ENCODE results near the gene HINFP. TPM values are rescaled to one million over a fixed set of nuclear protein-coding genes. Genes with fewer than 3 reads are reported as not detected.
A peak's percentile ranks its signal among the peaks of the same experiment; 100 is the strongest.

Gene HINFP
- total and polyA plus RNA-seq, 11 donors = 9.4 to 16.3 (median 12.8) TPM

DNA sequence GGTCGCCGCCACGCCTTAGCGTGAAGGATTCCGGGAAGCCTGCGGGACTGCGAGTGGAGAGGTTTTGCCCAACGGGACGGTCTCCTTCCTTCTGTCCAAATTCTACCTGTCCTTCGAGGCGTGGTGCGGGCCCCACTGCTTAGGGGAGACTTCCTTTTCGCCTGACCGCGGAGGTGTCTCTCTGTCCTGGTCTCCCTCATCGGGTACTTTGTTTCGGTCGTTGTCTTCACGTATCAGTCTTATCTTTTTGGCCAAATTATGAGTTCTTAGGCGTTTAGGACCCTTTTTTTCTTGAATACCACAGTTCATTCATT, 388 bp downstream of the HINFP start:
- peak overlapping the region; percentile 11 to 89 (median 82) for H3K27ac ChIP-seq
- H3K36me3 ChIP-seq = peaks cover 0 to 39% (median 24%) of the 10 kb centered on the region in 9 donors
- H3K27me3 ChIP-seq = no peaks in the 10 kb centered on the region
- peak overlapping the region; percentile 65 to 97 (median 83) for H3K4me3 ChIP-seq
- DNase-seq (no peak), ATAC-seq (peak in 1 of 4 donors; percentile 51)
- H3K9me3 ChIP-seq = no peaks in the 10 kb centered on the region
- intact Hi-C loops (cut with DNase I) = no loop called here
- TF ChIP-seq CTCF (IDR thresholded peaks at IDR 0.05) = no peak
- 0 to 1% (median 0%) methylated on average over 11 to 20 of the region's 20 CpGs for WGBS, 4 donors
- peaks cover 5 to 37% (median 19%) of the 10 kb centered on the region in 12 donors for H3K4me1 ChIP-seq

DNA sequence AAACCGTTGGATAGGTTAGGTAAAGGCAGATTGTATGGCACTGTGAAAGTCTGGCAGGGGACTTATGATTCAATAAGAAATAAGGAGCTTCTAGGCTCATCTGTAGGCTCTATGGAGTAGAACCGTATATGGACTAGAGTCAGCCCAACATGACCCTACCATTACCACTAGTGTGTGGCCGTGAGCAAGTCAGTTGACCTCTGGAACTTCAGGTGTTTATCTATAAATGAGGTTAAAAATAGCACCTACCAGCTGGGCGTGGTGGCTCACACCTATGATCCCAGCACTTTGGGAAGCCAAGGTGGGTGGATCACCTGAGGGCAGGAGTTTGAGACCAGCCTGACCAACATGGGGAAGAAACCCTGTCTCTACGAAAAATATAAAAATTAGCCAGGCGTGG, 4.4 kb downstream of the HINFP start:
- ATAC-seq = no peak
- Histone ChIP-seq H3K27ac (no peak overlapping the region), H3K4me1 (peaks cover 5 to 41% (median 15%) of the 10 kb centered on the region in 12 donors), H3K36me3 (peaks cover 0 to 65% (median 57%) of the 10 kb centered on the region in 9 donors), H3K9me3 (no peaks in the 10 kb centered on the region), H3K27me3 (no peaks in the 10 kb centered on the region), H3K4me3 (no peak overlapping the region)
- DNase-seq = no peak
- intact Hi-C loops (cut with DNase I) = loop anchor here in 1 of 10 donors (5.0 kb wide), 1 partner anchor 34 kb away; no protein-coding TSS in a partner anchor
- TF ChIP-seq POLR2A (IDR thresholded peaks at IDR 0.05) (no peak), CTCF (IDR thresholded peaks at IDR 0.05) (no peak)
- WGBS, 4 donors = 89 to 90% (median 89%) methylated on average over 6 of the region's 6 CpGs

DNA sequence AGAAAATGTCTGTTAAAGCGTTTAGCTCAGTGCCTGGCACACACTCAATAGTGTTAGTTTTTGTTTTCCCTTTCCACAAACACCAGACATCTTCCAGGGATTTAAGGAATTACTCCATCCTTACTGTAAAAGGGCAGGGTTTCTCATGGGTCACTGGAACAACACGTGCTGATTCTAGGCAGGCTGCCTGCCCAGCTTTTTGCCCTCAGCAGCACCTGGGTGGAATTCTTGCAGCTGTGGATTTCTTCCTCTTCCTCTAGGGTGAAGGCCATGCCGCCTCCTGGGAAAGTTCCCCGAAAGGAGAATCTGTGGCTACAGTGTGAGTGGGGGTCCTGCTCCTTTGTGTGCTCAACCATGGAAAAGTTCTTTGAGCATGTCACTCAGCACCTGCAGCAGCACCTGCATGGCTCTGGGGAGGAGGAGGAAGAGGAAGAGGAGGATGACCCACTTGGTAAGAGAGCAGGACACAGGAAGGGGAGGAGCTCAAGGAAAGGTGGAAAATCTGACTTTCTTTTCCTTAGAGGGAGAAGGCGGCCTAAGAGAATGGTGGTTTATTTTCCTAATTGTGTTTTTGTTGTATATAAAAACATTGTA, 5.4 kb downstream of the HINFP start:
- no peak for ATAC-seq
- H3K27ac ChIP-seq = peak overlapping the region in 1 of 12 donors; percentile 15
- TF ChIP-seq CTCF (IDR thresholded peaks at IDR 0.05) = no peak
- TF ChIP-seq POLR2A (IDR thresholded peaks at IDR 0.05) = no peak
- 51 to 63% (median 56%) methylated on average over 5 of the region's 5 CpGs for WGBS, 4 donors
- no peaks in the 10 kb centered on the region for H3K27me3 ChIP-seq
- H3K4me1 ChIP-seq = peaks cover 5 to 38% (median 14%) of the 10 kb centered on the region in 12 donors
- H3K36me3 ChIP-seq = peaks cover 0 to 75% (median 66%) of the 10 kb centered on the region in 9 donors
- no peaks in the 10 kb centered on the region for H3K9me3 ChIP-seq
- no peak overlapping the region for H3K4me3 ChIP-seq
- DNase-seq = no peak
- intact Hi-C loops (cut with DNase I) = loop anchor here in 1 of 10 donors (5.0 kb wide), 1 partner anchor 34 kb away; no protein-coding TSS in a partner anchor

GRCh38 chr11:119130662-119131061, 9.3 kb downstream of the HINFP start:
- peaks cover 0 to 22% (median 2%) of the 10 kb centered on the region in 12 donors for H3K4me1 ChIP-seq
- no peaks in the 10 kb centered on the region for H3K27me3 ChIP-seq
- H3K36me3 ChIP-seq = peaks cover 0 to 87% (median 82%) of the 10 kb centered on the region in 9 donors
- TF ChIP-seq CTCF (IDR thresholded peaks at IDR 0.05) = no peak
- no peak for TF ChIP-seq POLR2A (IDR thresholded peaks at IDR 0.05)
- WGBS, 4 donors = 60 to 65% (median 62%) methylated on average over 3 of the region's 3 CpGs
- H3K27ac ChIP-seq = no peak overlapping the region
- H3K4me3 ChIP-seq = no peak overlapping the region
- no peaks in the 10 kb centered on the region for H3K9me3 ChIP-seq
- DNase-seq = no peak
- intact Hi-C loops (cut with DNase I) = loop anchor here in 1 of 10 donors (10.0 kb wide), 1 partner anchor 154 kb away; no protein-coding TSS in a partner anchor
- no peak for ATAC-seq
